Calu3 (cell line): ENCODE measurements around the gene SDCCAG8. TPM values are rescaled to one million over a fixed set of nuclear protein-coding genes. Genes with fewer than 3 reads are reported as not detected.

ENCODE experiments used
- BruUV-seq: library from RNA; stranded (reverse); fragments of 400-500 nt; replicated peaks from 2 replicates; lab custom pipeline; 2021; lab: Mats Ljungman, UMichigan
- CTCF ChIA-PET: fragments of 300-600 bp; sonication (Branson Sonifier 250); formaldehyde crosslinking; loops from one replicate; lab custom pipeline; 2022; ENCODE audit warnings: antibody characterized with exemption; lab: Charles Lee
- DNase-seq: peaks from one replicate; pipeline ENCODE4 v3.0.0; 2022
- H3K27ac Mint-ChIP-seq: one replicate; pipeline ENCODE4 v1.8.0; 2022; ENCODE audit warnings: mixed read lengths; ENCODE audit not compliant: unreplicated experiment
- H3K27me3 Mint-ChIP-seq: one replicate; pipeline ENCODE4 v1.8.0; 2022; ENCODE audit warnings: mixed read lengths; ENCODE audit not compliant: unreplicated experiment
- H3K36me3 Mint-ChIP-seq: one replicate; pipeline ENCODE4 v1.8.0; 2022; ENCODE audit warnings: mild to moderate bottlenecking, moderate library complexity, mixed read lengths; ENCODE audit not compliant: insufficient read depth, unreplicated experiment
- H3K4me1 Mint-ChIP-seq: one replicate; pipeline ENCODE4 v1.8.0; 2022; ENCODE audit warnings: mild to moderate bottlenecking, low read depth, mixed read lengths; ENCODE audit not compliant: unreplicated experiment
- H3K4me3 Mint-ChIP-seq: one replicate; pipeline ENCODE4 v1.8.0; 2022; ENCODE audit warnings: mild to moderate bottlenecking, low read depth, moderate library complexity, mixed read lengths; ENCODE audit not compliant: unreplicated experiment
- H3K9me3 Mint-ChIP-seq: one replicate; pipeline ENCODE4 v1.8.0; 2022; ENCODE audit warnings: low read depth, mixed read lengths; ENCODE audit not compliant: unreplicated experiment
- intact Hi-C: fragments of 100-400 bp; cut with micrococcal nuclease; formaldehyde crosslinking; loops from one replicate; pipeline ENCODE4 v1.10.0; 2022; ENCODE audit not compliant: unreplicated experiment
- total RNA-seq: library from RNA; stranded (reverse); gene quantifications from 2 replicates; pipeline ENCODE4 v1.2.3, GENCODE V29; 2022
- TF ChIP-seq, protein P1 (sequence below): fragments of 200-600 bp; IDR thresholded peaks from one replicate; pipeline ENCODE4 v1.8.0; 2022; ENCODE audit warnings: antibody characterized with exemption; ENCODE audit not compliant: unreplicated experiment

Gene SDCCAG8
- total RNA-seq, 1 experiment from 2014 or later = 67.3 TPM

DNA sequence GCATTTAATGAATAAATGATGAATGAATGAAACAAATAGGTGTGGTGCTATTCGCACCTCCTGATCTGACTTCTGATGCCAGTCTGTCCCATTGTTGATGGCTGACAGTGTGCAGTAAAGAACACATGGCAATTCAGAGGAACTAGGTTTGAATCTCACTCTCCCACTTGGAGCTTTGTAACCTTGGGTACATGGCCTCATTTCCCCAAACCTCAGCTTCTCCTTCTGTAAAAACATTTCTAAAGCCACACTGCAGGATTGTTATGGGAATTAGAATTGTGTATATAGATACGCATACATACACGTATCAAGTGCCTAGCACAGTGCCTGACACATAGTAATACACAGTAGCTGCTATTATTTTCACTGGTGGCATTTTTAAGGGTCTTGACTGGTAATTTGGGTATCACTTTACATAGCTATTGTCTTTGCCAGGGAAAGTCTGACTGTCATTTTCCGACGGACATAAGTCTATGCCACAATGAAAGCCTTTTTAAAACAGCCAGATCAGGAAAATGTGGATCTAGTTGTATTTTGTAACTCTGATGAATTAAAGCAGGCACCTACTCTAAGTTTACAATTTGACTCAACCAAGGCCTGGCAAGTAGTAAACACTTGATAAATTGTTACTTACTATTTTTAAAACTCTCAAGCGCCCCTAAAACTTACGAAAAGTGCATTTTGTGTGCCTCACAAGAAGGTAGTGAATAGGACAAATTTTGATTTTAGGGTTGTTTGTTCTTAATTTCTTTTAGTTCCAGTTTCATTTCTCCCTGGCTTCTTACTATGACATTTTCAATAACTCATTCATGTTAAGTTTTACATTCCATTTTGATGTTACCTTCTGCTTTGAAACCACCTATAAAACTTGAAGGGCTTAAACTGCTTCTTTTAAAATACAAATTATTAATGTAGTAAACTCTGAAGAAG, 164.4 kb downstream of the SDCCAG8 start:
- Mint-ChIP-seq H3K4me3 (no peak overlapping the region), H3K9me3 (no peaks in the 10 kb centered on the region), H3K27me3 (no peaks in the 10 kb centered on the region), H3K4me1 (no peaks in the 10 kb centered on the region), H3K27ac (no peak overlapping the region), H3K36me3 (no peaks in the 10 kb centered on the region)
- intact Hi-C loops = no loop called here
- CTCF ChIA-PET = no interaction called here
- no TSS peak for BruUV-seq
- no peak for DNase-seq
- TF ChIP-seq, protein P1, sequence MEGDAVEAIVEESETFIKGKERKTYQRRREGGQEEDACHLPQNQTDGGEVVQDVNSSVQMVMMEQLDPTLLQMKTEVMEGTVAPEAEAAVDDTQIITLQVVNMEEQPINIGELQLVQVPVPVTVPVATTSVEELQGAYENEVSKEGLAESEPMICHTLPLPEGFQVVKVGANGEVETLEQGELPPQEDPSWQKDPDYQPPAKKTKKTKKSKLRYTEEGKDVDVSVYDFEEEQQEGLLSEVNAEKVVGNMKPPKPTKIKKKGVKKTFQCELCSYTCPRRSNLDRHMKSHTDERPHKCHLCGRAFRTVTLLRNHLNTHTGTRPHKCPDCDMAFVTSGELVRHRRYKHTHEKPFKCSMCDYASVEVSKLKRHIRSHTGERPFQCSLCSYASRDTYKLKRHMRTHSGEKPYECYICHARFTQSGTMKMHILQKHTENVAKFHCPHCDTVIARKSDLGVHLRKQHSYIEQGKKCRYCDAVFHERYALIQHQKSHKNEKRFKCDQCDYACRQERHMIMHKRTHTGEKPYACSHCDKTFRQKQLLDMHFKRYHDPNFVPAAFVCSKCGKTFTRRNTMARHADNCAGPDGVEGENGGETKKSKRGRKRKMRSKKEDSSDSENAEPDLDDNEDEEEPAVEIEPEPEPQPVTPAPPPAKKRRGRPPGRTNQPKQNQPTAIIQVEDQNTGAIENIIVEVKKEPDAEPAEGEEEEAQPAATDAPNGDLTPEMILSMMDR = no peak

DNA sequence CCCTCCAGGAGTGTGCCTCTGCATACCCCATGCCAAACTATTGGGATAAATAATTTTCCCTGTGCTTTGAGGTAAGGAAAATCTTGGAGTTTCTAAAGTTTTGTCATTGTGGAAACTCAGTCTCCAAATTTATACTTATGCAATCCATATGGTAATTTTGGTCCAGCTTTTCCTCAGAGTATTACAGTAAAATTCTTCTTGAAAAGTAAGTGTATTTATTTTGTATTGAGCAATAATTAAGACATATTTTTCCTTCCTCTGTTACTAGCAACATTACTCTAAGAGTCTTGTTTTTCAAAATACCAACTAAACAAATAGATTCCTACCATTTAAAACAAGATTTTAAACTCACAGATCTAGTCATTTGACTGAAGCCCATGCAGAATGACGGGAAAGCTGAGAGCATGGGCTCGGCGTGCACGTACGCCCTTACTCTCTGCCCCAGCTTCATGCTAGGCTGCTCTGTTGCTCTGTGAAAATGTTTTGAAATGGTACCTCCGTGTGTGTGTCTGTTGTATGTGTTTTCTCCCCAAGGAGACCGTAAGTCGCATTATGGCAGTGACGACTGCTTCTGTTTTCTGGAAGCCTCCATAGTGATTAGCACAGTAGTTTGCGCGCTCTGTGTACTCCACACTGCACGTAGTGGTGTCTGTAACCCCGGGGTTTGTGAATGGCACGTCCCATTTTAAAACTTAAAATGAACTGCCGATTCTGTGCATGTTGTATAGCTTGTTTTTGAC, 165.3 kb downstream of the SDCCAG8 start:
- Mint-ChIP-seq H3K4me3 (no peak overlapping the region), H3K27me3 (no peaks in the 10 kb centered on the region), H3K36me3 (no peaks in the 10 kb centered on the region), H3K4me1 (no peaks in the 10 kb centered on the region), H3K9me3 (no peaks in the 10 kb centered on the region), H3K27ac (no peak overlapping the region)
- no TSS peak for BruUV-seq
- intact Hi-C loops = no loop called here
- CTCF ChIA-PET = no interaction called here
- DNase-seq = no peak
- TF ChIP-seq, protein P1 = no peak

DNA sequence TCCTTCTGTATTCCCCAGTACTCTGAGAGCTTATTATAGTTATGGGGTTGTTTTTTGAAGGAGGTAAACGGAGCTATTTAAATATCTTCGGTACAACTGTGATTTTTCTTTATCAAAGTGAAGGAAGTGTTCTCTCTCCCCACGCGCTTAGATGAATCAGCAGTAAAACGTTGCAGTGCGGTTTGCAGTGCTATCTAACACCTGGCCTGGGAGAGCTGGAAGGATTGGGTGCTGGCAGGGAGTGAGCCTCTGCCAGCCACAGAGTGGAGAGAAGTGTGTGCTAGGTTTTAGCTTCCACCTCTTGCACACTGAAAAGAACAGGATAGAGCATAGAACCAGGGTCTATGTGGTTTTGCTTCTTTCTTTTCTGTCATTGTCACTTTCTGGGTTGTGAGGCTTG, 165.9 kb downstream of the SDCCAG8 start:
- TF ChIP-seq, protein P1 = no peak
- no peak overlapping the region for H3K4me3 Mint-ChIP-seq
- H3K9me3 Mint-ChIP-seq = no peaks in the 10 kb centered on the region
- no peak for DNase-seq
- no peaks in the 10 kb centered on the region for H3K36me3 Mint-ChIP-seq
- no peaks in the 10 kb centered on the region for H3K27me3 Mint-ChIP-seq
- H3K4me1 Mint-ChIP-seq = no peaks in the 10 kb centered on the region
- BruUV-seq = no TSS peak
- intact Hi-C loops = no loop called here
- no peak overlapping the region for H3K27ac Mint-ChIP-seq
- CTCF ChIA-PET = interaction anchor here (0.6 kb wide), 1 partner anchor 373 kb away, joined by 3 read pairs; no protein-coding TSS in a partner anchor

DNA sequence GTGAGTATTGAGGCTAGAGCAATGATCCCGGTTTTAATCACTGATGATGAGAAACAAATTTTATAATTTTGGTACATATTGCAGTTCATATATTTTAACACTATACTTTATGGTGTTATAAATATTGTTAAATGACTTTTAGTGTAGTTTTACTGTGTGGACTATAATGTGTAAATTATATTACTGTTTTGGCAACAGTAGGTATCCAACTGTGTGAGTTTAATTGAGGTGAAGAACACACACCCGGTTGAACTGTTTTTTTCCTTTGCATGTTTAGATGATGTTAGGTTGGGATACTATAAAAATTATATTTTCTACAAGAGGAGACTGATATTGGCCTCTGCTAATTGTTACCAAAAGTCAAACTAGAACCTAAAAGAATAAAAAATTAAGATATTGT, 166.5 kb downstream of the SDCCAG8 start:
- CTCF ChIA-PET = no interaction called here
- Mint-ChIP-seq H3K27me3 (no peaks in the 10 kb centered on the region), H3K36me3 (no peaks in the 10 kb centered on the region), H3K27ac (no peak overlapping the region), H3K4me3 (no peak overlapping the region), H3K4me1 (no peaks in the 10 kb centered on the region), H3K9me3 (no peaks in the 10 kb centered on the region)
- intact Hi-C loops = no loop called here
- BruUV-seq = no TSS peak
- no peak for DNase-seq
- TF ChIP-seq, protein P1 = no peak
